Measurements from ENCODE around the gene RFX5.
"Not testable (repeated sequence)": the region's sequence is repeated elsewhere in the genome, so short reads cannot be mapped to it uniquely, and the experiment has no call there.

Gene RFX5

GRCh38 chr1:151346769-151347522 is at the start of gene RFX5:
Gene RFX5 (minus strand): TSS chr1:151347252. CDS start chr1:151346320, 932 bp downstream.
- peak; percentile 93 for DNase-seq

- not testable (repeated sequence) for DNase-seq
Measured at GRCh38 chr1:151396265-151396664, 49.2 kb upstream of the RFX5 start.

GRCh38 chr1:151393583-151393982 is 46.5 kb upstream of the RFX5 start:
- DNase-seq = no peak

GRCh38 chr1:151391079-151391563 is 44.1 kb upstream of the RFX5 start:
- no peak for DNase-seq

- DNase-seq = not testable (repeated sequence)
Measured at GRCh38 chr1:151390221-151391078, 43.4 kb upstream of the RFX5 start.

- no peak for DNase-seq
Measured at GRCh38 chr1:151386002-151386401, 39.0 kb upstream of the RFX5 start.

- DNase-seq = no peak
Measured at GRCh38 chr1:151384584-151384983, 37.5 kb upstream of the RFX5 start.

- no peak for DNase-seq
Measured at GRCh38 chr1:151377150-151377884, 30.3 kb upstream of the RFX5 start.

GRCh38 chr1:151373196-151373595 is 26.1 kb upstream of the RFX5 start:
- DNase-seq = no peak

- peak; percentile 21 for DNase-seq
Measured at GRCh38 chr1:151372058-151372934, 25.2 kb upstream of the RFX5 start, which contains the start of gene SELENBP1. Gene SELENBP1 (minus strand): TSS chr1:151372705. CDS start chr1:151372641, 64 bp downstream.

GRCh38 chr1:151371370-151372057 is 24.5 kb upstream of the RFX5 start:
- peak; percentile 43 for DNase-seq

GRCh38 chr1:151370211-151370911 is 23.3 kb upstream of the RFX5 start:
- DNase-seq = no peak

GRCh38 chr1:151369621-151370048 is 22.6 kb upstream of the RFX5 start:
- no peak for DNase-seq

- no peak for DNase-seq
Measured at GRCh38 chr1:151369302-151369610, 22.2 kb upstream of the RFX5 start.

- no peak for DNase-seq
Measured at GRCh38 chr1:151368393-151369301, 21.6 kb upstream of the RFX5 start.

GRCh38 chr1:151367658-151368392 is 20.8 kb upstream of the RFX5 start:
- DNase-seq = no peak

GRCh38 chr1:151364996-151365395 is 17.9 kb upstream of the RFX5 start:
- DNase-seq = no peak

- DNase-seq = no peak
Measured at GRCh38 chr1:151362308-151363155, 15.5 kb upstream of the RFX5 start.
